HUES48 (cell line): ENCODE data around the gene NFKBIA.
"Not testable (repeated sequence)": the region's sequence is repeated elsewhere in the genome, so short reads cannot be mapped to it uniquely, and the experiment has no call there.

Experiments used
- H3K27ac ChIP-seq: one replicate; pipeline ENCODE4 v1.7.0; 2013; ENCODE audit warnings: low read depth, low read length, inconsistent platforms
- H3K27me3 ChIP-seq: 2 replicates; pipeline ENCODE4 v1.6.1; 2013; ENCODE audit warnings: mild to moderate bottlenecking, low read length; ENCODE audit not compliant: control insufficient read depth, insufficient read depth
- H3K36me3 ChIP-seq: 2 replicates; pipeline ENCODE4 v1.6.1; 2013; ENCODE audit warnings: low read length; ENCODE audit not compliant: control insufficient read depth, insufficient read depth
- H3K4me1 ChIP-seq: 2 replicates; pipeline ENCODE4 v1.6.1; 2013; ENCODE audit warnings: mild to moderate bottlenecking, low read length; ENCODE audit not compliant: control insufficient read depth, insufficient read depth
- H3K4me3 ChIP-seq: 2 replicates; pipeline ENCODE4 v1.5.1; 2013; ENCODE audit warnings: mild to moderate bottlenecking, low read depth, low read length
- H3K9ac ChIP-seq: 2 replicates; pipeline ENCODE4 v1.6.1; 2013; ENCODE audit warnings: mild to moderate bottlenecking, low read depth, low read length, moderate library complexity
- H3K9me3 ChIP-seq: 2 replicates; pipeline ENCODE4 v1.6.1; 2013; ENCODE audit warnings: low read length; ENCODE audit not compliant: control insufficient read depth, insufficient read depth

Gene NFKBIA

GRCh38 chr14:35404449-35405303 is at the start of gene NFKBIA:
Gene NFKBIA (minus strand): TSS chr14:35404749. CDS start chr14:35404644, 105 bp downstream.
- Histone ChIP-seq H3K36me3 (peaks cover 32% of the 10 kb centered on the region), H3K4me3 (peak within 1 kb of the TSS; percentile 92), H3K9ac (peak within 1 kb of the TSS; percentile 95), H3K4me1 (peaks cover 27% of the 10 kb centered on the region), H3K9me3 (no peaks in the 10 kb centered on the region), H3K27me3 (no peaks in the 10 kb centered on the region), H3K27ac (peak within 1 kb of the TSS; percentile 96)

- H3K4me3 ChIP-seq: no peak overlapping the region
- H3K27me3 ChIP-seq: no peaks in the 10 kb centered on the region
- H3K27ac ChIP-seq: no peak overlapping the region
- no peaks in the 10 kb centered on the region for H3K36me3 ChIP-seq
- no peaks in the 10 kb centered on the region for H3K4me1 ChIP-seq
- no peak overlapping the region for H3K9ac ChIP-seq
- no peaks in the 10 kb centered on the region for H3K9me3 ChIP-seq
These were observed 41.9 kb upstream of the NFKBIA start for GRCh38 chr14:35446450-35446849.

- Histone ChIP-seq H3K27ac (no peak overlapping the region), H3K9ac (no peak overlapping the region), H3K36me3 (no peaks in the 10 kb centered on the region), H3K4me3 (no peak overlapping the region), H3K9me3 (no peaks in the 10 kb centered on the region), H3K4me1 (no peaks in the 10 kb centered on the region), H3K27me3 (no peaks in the 10 kb centered on the region)
These were observed 39.6 kb upstream of the NFKBIA start for GRCh38 chr14:35444104-35444503.

- Histone ChIP-seq H3K27ac (no peak overlapping the region), H3K4me3 (no peak overlapping the region), H3K9ac (no peak overlapping the region), H3K36me3 (no peaks in the 10 kb centered on the region), H3K4me1 (no peaks in the 10 kb centered on the region), H3K9me3 (no peaks in the 10 kb centered on the region), H3K27me3 (no peaks in the 10 kb centered on the region)
These were observed 36.6 kb upstream of the NFKBIA start for GRCh38 chr14:35441160-35441559.

- H3K9me3 ChIP-seq: no peaks in the 10 kb centered on the region
These were observed 34.6 kb upstream of the NFKBIA start for GRCh38 chr14:35438910-35439713.

GRCh38 chr14:35438492-35438891 is 33.9 kb upstream of the NFKBIA start:
- not testable (repeated sequence) for H3K4me1 ChIP-seq, H3K4me3 ChIP-seq, H3K9ac ChIP-seq, H3K36me3 ChIP-seq, H3K27me3 ChIP-seq, H3K9me3 ChIP-seq, H3K27ac ChIP-seq

More at GRCh38 chr14:35438910-35439713, 34.6 kb upstream of the NFKBIA start:
- Histone ChIP-seq H3K27ac (no peak overlapping the region), H3K4me3 (no peak overlapping the region), H3K4me1 (no peaks in the 10 kb centered on the region), H3K9ac (no peak overlapping the region), H3K27me3 (no peaks in the 10 kb centered on the region), H3K36me3 (no peaks in the 10 kb centered on the region)

- H3K27ac ChIP-seq: no peak overlapping the region
These were observed 30.6 kb upstream of the NFKBIA start for GRCh38 chr14:35435177-35435576.

GRCh38 chr14:35433826-35434225 is 29.3 kb upstream of the NFKBIA start:
- no peak overlapping the region for H3K4me3 ChIP-seq
- H3K36me3 ChIP-seq: no peaks in the 10 kb centered on the region
- H3K27me3 ChIP-seq: no peaks in the 10 kb centered on the region
- H3K9ac ChIP-seq: no peak overlapping the region
- H3K27ac ChIP-seq: no peak overlapping the region
- H3K4me1 ChIP-seq: no peaks in the 10 kb centered on the region
- H3K9me3 ChIP-seq: no peaks in the 10 kb centered on the region

More at GRCh38 chr14:35435177-35435576, 30.6 kb upstream of the NFKBIA start:
- Histone ChIP-seq H3K4me3 (no peak overlapping the region), H3K9ac (no peak overlapping the region), H3K27me3 (no peaks in the 10 kb centered on the region), H3K9me3 (no peaks in the 10 kb centered on the region), H3K4me1 (no peaks in the 10 kb centered on the region), H3K36me3 (no peaks in the 10 kb centered on the region)

GRCh38 chr14:35430459-35431199 is 26.1 kb upstream of the NFKBIA start:
- Histone ChIP-seq H3K36me3 (no peaks in the 10 kb centered on the region), H3K9me3 (no peaks in the 10 kb centered on the region), H3K27me3 (no peaks in the 10 kb centered on the region), H3K4me1 (no peaks in the 10 kb centered on the region), H3K9ac (no peak overlapping the region), H3K27ac (no peak overlapping the region), H3K4me3 (no peak overlapping the region)

- no peaks in the 10 kb centered on the region for H3K27me3 ChIP-seq
- H3K9ac ChIP-seq: no peak overlapping the region
- no peak overlapping the region for H3K27ac ChIP-seq
- no peaks in the 10 kb centered on the region for H3K9me3 ChIP-seq
- H3K36me3 ChIP-seq: no peaks in the 10 kb centered on the region
- H3K4me1 ChIP-seq: no peaks in the 10 kb centered on the region
- H3K4me3 ChIP-seq: no peak overlapping the region
These were observed 25.4 kb upstream of the NFKBIA start for GRCh38 chr14:35429951-35430350.
